Stimulated activated CD4-positive, alpha-beta T cell treated with anti-CD3 and anti-CD28 coated beads, Interleukin-1b, Interleukin-23, amount 100 ng/mL, for 4 hours (primary cell): ENCODE measurements around the gene GIPC1.

Source experiments
- DNase-seq, 2 donors: peaks; one replicate each; pipeline ENCODE4 v3.0.0-alpha.2; 2020; ENCODE audit warnings: low read depth in 2 of 2

GIPC1 gene

DNA sequence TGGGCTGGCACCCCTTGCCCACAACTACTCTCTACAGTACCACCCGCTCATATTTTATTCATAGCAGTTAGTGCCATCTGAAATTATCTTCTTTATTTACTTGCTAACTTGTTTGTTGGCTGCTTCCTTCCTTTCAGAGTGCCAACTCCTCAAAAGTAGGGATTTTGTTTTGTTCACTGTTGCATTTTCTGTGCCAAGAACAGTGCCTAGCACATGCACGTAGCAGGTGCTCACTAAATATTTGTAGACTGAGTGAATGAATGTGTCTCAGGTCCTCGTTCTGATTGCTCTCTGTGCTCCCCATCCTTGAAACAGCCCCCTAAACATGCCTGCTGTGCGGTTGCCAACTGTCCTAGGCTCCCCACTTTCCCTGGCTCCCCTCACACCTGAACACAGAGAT, 1.5 kb downstream of the GIPC1 start:
- DNase-seq: no peak

DNA sequence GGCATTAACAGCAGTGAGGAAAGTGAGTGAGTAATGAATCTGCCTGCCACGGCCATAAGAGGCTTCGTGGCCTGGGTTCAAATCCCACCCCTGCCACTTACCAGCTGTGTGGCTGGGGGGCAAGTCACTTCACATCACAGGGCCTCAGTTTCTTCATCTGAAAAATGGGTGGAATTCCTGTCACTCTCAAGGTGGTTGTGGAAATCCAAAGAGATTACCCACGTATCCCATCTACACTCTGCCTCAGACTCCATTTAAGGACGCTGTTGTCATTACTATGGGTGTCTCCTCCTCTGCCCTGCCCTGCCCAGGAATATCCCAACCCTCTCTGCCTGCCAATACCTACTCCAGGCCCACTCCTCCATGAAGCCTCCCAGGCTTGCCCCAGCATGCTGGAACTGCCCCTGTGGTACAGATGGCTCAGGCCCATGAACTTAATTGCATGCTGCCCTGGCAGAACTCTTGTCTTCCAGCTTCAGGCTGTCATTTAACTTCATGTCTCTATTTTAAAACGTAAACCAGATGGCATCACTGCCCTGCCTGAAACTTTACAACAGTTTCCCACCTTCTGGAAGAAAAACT, 3.1 kb downstream of the GIPC1 start:
- DNase-seq: no peak

DNA sequence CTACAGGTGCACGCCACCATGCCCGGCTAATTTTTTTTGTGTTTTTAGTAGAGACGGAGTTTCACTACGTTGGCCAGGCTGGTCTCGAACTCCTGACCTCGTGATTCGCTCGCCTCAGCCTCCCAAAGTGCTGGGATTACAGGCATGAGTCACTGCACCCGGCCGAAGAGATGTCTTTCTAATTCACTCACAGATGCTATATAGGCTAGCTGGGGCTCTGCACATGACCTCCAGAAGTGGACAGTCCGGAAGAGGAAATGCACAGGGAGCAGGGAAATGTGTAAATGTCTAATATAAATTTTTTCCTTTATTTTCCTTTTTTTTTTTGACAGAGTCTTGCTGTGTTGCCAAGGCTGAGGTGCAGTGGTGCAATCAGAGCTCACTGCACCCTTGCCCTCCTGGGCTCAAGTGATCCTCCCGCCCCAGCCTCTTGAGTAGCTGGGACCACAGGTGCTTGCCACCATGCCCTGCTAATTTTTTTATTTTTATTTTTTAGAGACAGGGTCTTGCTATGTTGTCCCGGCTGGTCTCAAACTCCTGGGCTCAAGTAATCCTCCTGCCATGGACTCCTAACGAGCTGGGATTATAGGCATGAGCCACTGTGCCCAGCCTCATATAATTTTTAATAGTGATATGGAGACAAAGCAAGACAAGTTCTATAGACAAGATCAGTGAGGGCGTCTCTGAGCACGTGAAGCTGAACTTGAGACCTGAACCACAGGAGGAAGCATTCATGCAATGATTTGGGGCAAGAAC, 8.4 kb downstream of the GIPC1 start:
- no peak for DNase-seq

DNA sequence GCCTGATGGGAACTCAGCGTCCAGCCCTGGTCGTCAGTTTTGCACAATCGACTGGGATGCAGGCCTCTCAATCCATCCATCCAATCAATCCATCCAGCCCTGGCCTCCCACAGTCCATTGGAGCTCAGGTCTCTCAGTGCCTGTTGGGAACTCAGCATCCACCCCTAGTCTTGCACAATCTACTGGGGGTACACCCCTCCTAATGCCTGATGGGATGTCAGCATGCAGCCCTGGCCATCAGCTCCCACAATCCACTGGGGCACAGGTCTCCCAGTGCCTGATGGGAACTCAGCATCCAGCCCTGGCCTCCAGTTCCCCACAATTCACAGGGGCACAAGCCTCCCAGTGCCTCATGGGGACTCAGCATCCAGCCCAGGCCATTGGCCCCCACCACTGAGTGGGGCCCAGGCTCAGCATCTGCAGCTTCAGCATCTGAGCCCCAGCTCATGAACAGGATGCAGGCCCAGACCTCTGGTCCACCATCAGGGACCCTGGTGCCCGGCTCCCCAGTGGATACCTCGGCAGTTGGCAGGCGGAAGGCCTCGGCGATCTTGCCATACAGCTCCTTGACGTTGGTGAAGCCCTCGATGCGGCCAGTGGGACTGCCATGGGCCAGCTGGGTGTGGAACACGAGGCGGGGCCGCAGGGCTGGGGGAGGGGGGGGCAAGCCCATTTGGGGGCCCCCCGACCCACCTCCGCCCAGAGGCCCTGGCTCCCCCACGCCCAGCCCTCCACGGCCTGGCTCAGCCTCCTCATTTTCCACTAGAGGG, 13.6 kb downstream of the GIPC1 start:
- DNase-seq: no peak

DNA sequence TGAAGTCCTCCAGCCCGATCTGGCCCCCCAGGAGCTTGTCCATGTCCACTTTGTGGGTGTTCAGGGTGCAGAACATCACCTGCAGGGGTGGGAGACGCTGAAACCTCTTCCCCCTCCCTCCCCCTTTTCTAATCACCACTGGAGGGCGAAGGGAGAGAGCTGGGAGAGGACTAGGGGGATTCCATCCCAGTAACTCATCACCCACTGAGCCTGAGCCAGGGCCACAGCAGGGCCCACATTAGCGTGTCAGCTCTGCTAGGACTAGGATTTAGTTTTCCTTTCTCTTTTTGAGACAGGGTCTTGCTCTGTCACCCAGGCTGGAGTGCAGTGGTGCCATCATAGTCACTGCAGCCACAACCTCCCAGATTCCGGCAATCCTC, 15.2 kb downstream of the GIPC1 start:
- no peak for DNase-seq

DNA sequence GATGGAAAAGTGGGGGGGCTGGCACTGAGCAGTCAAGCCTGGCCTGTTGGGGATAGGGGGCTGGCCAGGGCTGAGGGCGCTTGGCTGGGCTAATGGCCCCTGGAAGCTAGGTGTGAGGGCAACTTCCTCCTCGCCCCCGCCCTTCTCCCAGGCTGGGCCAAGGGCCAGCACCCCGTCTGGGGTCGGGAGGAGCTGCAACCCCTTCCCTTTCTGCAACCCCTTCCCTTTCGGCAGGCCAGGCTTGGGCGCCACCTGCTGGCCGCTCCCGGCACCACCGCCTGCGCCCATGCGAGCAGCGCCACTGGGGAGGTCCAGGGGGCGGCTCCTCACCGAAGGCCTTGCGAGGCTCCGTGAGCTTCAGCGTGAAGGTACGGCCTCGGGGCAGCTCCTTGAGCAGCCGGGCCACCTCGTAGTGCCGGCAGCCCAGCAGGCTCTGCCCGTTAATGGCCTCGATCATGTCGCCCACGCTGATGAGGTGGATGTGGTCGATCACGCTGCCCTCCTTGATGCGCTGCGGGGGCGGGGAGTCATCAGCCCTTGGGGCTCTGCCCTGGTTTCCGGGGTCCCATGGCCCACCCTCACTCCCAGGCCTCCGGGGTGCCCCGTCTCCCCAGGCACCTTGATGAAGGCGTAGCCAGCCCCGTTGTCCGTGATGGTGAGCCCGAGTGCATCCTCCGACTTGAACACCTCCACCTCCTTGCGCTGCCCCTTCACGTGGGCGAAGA, 15.8 kb downstream of the GIPC1 start:
- peak; percentile 61 to 67 for DNase-seq

DNA sequence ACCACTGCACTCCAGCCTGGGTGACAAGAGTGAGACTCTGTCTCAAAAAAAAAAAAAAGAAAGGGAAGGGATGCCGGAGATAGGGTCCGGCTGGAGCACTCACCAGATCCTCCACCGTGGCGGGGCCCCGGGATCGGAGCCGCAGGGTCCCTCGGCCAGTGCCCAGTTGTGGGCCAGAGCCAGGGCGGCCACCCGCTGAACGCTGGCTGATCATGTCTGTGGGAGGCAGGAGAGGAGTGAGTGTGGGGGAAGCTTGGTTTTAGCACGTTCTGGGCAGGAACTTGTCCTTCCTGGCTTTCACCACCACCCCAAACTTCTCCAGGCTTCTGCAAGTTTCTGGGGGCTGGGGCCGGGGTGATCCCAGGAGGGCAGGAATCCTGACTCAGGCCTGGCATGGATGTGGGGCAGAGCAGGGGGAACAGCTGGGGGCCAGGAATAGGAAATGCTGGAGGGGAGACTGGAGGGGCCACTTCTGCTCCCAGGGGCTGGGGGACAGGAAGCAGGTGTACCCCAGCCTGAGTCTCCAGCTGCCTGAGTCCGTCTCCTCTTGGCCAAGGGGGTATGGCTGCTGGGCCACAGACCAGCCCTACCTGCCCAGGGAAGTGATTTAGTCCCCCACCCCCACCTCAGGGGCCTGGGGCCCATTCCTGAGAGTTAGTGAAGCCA, 16.5 kb downstream of the GIPC1 start:
- DNase-seq: no peak

DNA sequence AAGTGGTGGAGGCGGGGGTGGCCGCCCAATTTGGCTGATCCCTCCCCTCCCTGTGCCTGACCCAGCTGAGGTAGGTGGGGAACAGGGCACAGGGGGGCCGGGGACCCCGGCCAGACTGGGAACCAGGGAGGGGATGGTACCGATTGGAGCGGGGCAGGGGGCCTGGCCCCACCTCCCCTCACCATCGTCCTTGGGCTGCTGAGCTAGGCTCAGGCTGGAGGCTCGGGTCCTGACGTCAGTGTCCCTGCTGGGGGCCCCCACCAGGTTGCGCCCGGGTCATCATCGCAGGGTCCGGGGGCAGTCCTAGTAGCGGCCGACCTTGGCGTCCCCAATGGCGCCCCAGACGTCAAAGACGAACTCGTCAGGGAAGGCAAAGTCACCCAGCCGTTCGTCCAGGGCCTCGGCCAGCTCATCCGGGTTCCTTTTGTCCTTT, 17.8 kb downstream of the GIPC1 start:
- no peak for DNase-seq

DNA sequence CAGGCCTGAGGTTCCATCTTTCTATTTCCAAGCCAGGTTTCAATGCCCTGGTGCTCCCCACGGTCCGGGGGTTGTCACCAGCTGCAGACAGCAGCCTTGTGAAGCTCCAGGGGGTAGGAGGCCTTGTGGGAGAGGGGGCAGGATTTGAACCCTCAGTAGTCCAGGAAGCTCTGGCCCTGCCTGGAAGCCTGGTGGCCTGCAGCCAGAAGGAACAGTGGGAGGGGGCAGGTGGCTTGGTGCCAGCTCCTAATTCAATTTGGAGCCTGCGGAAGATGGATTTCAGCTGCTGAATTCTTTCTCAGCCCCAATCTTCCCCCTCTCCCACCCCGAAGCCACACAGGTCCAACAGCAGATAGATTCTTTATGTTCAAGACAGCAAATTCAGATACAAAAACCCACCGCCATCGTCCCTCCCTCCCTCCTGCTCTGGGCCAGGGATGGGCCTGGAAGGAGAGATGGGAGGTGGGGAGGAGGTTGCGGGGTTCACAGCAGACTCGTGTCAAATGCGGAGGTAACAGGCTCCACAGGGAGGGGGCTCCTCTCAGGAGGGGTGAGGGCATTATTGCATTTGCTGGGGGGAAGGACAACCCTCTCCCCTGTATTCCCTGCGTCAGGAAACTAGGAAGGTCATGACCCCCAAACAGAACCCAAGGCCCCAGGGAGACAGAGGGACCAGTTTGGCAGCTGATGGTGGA, 18.4 kb downstream of the GIPC1 start:
- DNase-seq: no peak

DNA sequence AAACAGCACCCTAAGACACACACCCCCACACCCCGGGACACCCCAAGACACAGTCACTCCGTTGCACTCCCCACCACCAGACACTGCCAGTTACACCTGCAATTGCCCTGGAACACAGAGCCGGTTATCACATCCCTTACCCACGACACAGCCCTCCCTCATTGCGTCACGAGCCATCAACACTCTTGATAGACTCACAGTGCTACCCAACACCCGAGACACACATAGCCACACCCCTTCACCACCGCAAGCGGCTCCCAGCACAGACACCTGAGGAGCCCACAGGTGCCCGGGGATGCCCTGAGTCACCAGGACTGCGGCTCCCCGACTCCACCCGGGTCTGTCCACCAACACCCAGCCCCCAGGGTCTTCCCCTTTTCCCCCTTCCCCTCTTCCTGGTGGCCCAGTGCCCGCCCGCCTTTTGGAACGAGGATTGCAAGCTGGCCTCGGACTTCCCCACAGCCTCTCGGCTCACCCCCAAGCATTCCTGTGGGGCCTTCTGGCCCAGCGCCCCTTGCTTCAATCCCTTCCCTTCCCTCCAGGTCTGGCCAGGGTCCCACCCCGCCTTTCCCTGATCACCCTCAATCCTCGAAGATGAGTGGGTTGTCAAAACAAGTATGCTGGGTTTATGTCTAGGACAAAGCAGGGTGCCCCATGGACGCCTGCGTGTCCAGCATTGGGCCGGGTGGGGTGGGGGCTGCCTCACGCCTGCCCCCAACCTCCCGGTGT, 19.1 kb downstream of the GIPC1 start:
- no peak for DNase-seq

DNA sequence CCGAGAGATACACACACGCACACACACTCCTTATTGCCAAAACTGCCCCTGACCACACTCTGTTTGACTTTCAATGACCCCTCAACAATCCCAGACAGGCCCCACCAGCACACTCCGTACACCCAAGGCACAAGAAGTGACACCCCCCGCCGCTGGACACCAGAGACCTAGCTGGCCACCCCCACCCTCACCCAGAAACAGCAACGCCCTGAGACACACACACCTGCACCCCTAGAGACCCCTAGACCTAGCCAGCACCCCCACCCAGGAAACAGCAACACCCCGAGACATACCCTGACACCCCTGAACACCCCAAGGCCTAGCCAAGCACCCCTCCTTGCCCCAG, 19.6 kb downstream of the GIPC1 start:
- DNase-seq: no peak

DNA sequence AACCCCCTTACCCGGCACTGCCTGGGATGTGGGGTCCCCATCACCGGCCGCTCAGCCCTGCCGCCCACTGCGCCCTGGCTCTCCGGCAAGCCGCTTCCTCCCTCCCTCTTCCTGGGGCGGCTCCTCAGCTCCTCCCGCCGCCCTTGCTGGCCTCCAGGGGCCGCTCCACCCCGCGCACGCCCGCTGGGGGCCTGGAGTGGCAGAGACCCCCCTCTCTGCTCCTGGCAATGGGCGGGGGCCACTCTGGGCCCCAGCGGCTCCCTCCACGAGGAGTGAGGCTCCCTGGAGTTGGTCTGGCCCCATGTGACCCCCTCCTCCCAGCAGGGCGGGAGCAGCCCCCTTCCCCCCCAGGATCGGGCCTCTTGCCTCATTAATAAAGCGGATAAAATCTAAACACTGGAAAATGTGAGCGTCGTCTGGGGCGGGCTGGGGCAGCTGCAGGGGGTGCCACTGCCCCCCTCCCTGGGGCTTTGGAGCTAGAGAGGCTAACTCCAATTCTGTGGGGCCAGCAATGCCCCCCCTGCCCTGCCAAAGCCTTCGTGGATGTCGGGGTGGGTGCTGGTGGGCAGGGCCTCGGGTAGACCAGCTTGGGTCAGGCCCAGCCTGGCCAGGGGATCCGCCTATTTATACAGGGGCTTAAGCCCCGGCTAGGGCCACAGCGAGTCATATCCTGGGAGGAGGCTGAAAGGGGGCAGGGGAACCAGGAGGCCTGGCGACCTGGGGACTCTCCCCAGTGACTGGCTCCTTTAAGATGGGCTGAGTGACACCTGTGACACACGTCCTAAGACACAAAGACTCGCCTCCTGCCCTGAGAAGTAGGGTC, 20.5 kb downstream of the GIPC1 start, which contains the start of gene PTGER1:
Gene PTGER1 (minus strand): TSS at position 104 of the 823 bp plus-strand sequence. CDS start 1,034 bp downstream, outside the sequence.
- no peak for DNase-seq

DNA sequence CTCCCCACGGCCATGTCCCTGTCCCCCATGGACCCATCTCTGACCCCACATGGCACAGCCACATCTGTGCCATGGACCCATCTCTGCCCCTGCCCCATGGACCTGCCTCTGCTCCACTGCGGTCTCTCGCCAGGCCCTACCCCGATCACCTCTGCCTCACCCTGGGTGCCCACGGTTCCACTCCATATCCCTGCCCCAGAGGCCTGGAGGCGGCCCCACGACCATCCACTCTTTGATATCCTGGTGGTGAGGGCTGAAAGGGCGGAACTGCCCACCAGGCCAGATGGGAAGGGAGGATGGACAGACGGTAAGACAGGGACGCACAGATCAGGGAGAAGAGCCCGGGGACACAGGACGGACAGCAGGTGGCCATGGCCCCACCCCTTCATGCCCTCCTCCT, 21.1 kb downstream of the GIPC1 start:
- DNase-seq: no peak

DNA sequence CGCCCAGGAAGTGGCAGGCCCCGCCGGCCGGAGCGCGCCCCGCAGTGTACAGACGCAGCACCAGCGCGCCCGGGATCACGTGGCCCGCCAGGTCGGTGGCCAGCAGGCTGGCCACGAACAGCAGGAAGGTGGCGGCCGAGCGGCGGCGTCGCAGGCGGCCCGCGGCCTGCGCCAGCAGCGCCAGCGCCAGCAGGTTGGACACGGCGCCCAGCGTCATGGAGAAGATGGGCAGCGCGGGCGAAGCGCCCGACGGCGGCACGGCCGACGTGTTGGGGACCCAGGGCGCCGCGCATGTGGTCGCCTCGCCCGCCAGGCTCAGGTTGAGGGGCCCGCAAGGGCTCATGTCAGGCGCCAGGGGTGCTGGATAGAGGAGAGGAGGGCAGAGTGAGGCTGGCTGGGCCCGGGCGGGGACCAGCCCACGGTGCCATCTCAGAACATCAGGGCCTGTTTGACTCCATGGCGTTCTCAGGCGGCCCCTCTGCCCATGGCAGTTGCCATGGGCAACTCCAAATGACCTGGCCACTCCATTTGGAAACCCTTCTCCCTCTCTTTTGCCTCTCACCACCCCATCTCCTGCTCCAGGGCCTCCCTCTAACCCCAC, 21.8 kb downstream of the GIPC1 start:
- DNase-seq: no peak

DNA sequence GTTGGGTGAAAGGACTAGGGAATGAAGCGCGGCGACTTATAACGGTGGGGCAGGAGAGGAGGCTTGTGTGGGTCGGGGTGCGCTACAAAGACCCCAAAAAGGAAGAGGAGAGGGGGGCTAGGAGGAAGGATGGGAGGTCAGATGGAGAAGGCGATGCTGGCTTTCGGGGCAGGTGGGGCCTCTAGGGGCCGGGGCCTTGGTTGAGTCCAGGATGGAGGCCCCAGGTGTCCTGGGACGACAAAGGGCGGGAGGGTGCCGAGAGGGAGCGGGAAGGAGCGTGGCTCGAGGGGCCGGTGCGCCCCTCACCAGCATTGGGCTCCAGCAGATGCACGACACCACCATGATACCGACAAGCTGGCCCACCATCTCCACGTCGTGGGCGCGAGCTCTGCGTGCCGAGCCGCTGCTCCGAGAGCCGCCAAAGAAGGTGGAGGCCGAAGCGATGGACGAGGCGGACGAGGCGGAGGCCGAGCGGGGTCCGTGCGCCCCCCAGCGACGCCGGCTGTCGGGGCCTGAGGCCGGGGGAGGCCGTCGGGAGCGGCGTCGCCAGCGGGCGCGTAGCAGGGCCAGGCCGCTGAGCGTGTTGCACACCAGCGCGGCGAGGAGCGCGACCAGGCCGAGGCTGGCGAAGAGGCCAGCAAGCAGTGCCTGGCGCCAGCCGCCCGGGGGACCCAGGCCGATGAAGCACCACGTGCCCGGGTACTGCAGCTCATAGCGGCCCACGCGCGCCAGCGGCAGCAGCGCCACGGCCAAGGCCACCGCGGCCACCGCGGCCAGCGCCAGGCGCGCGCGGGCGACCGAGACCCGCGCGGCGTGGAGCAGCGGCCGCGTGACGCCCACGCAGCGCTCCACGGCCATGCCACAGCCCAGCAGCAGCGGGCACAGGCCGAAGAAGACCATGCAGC, 22.6 kb downstream of the GIPC1 start:
- DNase-seq: no peak

DNA sequence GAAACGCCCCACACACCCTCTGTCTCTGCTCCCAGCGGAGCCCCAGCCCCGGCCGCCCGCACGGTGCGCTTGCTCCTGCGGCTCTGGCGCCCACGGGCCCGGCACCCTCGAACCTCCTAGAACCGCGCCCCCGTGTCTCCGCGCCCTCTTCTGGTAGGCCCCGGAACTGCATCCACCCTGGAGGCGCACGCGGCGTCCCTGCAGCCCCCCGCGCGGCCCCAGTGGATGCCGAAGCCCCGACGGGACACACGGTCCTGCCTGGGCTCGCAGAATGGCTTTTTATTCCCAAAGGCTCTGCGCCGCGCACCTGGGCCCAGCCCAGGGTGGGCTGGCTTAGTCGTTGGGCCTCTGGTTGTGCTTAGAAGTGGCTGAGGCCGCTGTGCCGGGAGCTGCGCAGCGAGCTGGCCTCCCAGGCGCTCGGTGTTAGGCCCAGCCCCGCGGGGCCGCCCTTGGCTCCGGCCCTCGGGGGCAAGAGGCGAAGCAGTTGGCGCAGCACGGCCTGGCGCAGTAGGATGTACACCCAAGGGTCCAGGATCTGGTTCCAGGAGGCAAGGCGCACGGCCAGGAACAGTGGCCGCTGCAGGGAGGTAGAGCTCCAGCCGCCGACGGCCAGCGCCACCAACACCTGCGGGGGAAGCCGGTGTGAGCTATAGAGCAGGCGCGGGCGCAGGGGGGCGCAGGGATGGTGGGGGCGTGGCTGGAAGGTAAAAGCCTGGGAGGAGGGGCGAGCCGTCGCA, 23.6 kb downstream of the GIPC1 start:
- peak; percentile 89 to 91 for DNase-seq

DNA sequence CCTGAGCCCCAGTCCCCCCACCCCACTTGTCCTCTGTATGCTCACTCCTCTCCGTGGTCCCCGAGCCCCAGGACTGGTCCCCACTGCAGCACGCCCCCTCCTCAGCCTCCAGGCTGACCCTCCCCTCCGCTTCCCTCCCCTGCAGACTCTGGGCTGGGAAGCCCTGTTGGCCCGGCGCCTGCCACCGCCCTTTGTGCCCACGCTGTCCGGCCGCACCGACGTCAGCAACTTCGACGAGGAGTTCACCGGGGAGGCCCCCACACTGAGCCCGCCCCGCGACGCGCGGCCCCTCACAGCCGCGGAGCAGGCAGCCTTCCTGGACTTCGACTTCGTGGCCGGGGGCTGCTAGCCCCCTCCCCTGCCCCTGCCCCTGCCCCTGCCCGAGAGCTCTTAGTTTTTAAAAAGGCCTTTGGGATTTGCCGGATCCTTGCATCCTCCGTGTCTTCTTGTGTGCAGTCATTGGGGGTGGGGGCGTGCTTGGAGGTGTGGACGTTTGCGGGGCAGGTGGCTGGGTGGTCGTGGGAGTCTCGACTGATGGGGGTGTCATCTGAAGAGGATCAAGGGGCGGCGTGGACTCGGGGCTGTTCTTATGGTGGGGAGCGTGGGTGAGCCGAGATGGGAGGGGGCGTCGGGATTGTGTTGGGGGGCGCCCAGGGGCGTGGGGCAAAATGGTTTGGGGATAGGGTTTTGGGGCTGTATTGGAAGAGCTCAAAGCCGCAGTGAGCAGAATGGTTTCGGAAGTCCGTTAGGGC, 24.3 kb downstream of the GIPC1 start:
- DNase-seq: no peak
